GM23248 (cell line): Measurements from ENCODE around the gene NCOA6. TPM values are rescaled to one million over a fixed set of nuclear protein-coding genes. Genes with fewer than 3 reads are reported as not detected.
"Not testable (repeated sequence)": the region's sequence is repeated elsewhere in the genome, so short reads cannot be mapped to it uniquely, and the experiment has no call there.

Source experiments
- DNase-seq: peaks from one replicate; pipeline ENCODE4 v3.0.0-alpha.2; 2015
- H2AFZ ChIP-seq: fragments of 200-600 bp; sonication (generic); 2 replicates; pipeline ENCODE4 v1.6.1; 2016; ENCODE audit warnings: antibody characterized with exemption
- H3F3A ChIP-seq: fragments of 200-600 bp; sonication (generic); 2 replicates; pipeline ENCODE4 v1.6.1; 2016; ENCODE audit warnings: mild to moderate bottlenecking, antibody characterized with exemption, mixed run types; ENCODE audit not compliant: insufficient read depth
- H3K27ac ChIP-seq: fragments of 200-600 bp; sonication (generic); 2 replicates; pipeline ENCODE4 v1.5.1; 2016; ENCODE audit warnings: mild to moderate bottlenecking
- H3K27me3 ChIP-seq: fragments of 200-600 bp; sonication (generic); replicated peaks from 2 replicates; pipeline ENCODE4 v1.6.1; 2016; ENCODE audit warnings: mild to moderate bottlenecking; ENCODE audit not compliant: insufficient read depth
- H3K36me3 ChIP-seq: fragments of 200-600 bp; sonication (generic); 2 replicates; pipeline ENCODE4 v1.6.1; 2016; ENCODE audit warnings: low read depth, mild to moderate bottlenecking
- H3K4me1 ChIP-seq: fragments of 200-600 bp; sonication (generic); 2 replicates; pipeline ENCODE4 v1.6.1; 2016; ENCODE audit warnings: mild to moderate bottlenecking; ENCODE audit not compliant: insufficient read depth
- H3K4me2 ChIP-seq: fragments of 200-600 bp; sonication (generic); one replicate; pipeline ENCODE4 v1.6.1; 2016; ENCODE audit warnings: mild to moderate bottlenecking; ENCODE audit not compliant: unreplicated experiment
- H3K4me3 ChIP-seq: fragments of 200-600 bp; sonication (generic); 2 replicates; pipeline ENCODE4 v1.5.1; 2016; ENCODE audit warnings: mild to moderate bottlenecking
- H3K79me2 ChIP-seq: fragments of 200-600 bp; sonication (generic); 2 replicates; pipeline ENCODE4 v1.6.1; 2016; ENCODE audit warnings: mild to moderate bottlenecking; ENCODE audit not compliant: insufficient read depth
- H3K9ac ChIP-seq: fragments of 200-600 bp; sonication (generic); 2 replicates; pipeline ENCODE4 v1.6.1; 2016; ENCODE audit warnings: mild to moderate bottlenecking
- H3K9me2 ChIP-seq: fragments of 200-600 bp; sonication (generic); 2 replicates; pipeline ENCODE4 v1.6.1; 2016; ENCODE audit warnings: mixed run types, mild to moderate bottlenecking, moderate library complexity; ENCODE audit not compliant: insufficient read depth
- H3K9me3 ChIP-seq: fragments of 200-600 bp; sonication (generic); one replicate; pipeline ENCODE4 v1.6.1; 2017; ENCODE audit warnings: low read depth
- H4K20me1 ChIP-seq: fragments of 200-600 bp; sonication (generic); 2 replicates; pipeline ENCODE4 v1.6.0; 2016; ENCODE audit not compliant: insufficient read depth
- EZH2 ChIP-seq: fragments of 200-600 bp; sonication (generic); IDR thresholded peaks from 2 replicates; pipeline ENCODE4 v1.6.1; 2018; ENCODE audit warnings: antibody characterized with exemption, mild to moderate bottlenecking; ENCODE audit not compliant: insufficient read depth, poor library complexity, severe bottlenecking
- EZH2phosphoT487 ChIP-seq: fragments of 200-600 bp; sonication (generic); IDR thresholded peaks from 2 replicates; pipeline ENCODE4 v1.6.1; 2018; ENCODE audit warnings: antibody characterized with exemption, moderate library complexity, mild to moderate bottlenecking, low read depth; ENCODE audit not compliant: insufficient read depth
- WGBS, 2 experiments: methylation state at CpG; one replicate each; pipeline ENCODE4 v1.1.6; 2015 to 2017; ENCODE audit warnings: low lambda C conversion rate in 2 of 2, low coverage in 1 of 2; ENCODE audit errors: missing lambda C conversion rate in 2 of 2; 5-methylcytosine and 5-hydroxymethylcytosine counted together
- in situ Hi-C: fragments of 300-500 bp; cut with MboI; formaldehyde crosslinking; loops from 2 replicates; pipeline ENCODE4 v1.15.0; 2020
- polyA plus RNA-seq: library from polyadenylated mRNA; unstranded; fragments of >200 nt; fragmentation: Nextera tagmentation; extraction: Ambion mirVana; gene quantifications from 2 replicates; pipeline ENCODE4 v1.2.1, GENCODE V29; 2016
- total RNA-seq: library from RNA; depleted of rRNA; stranded (reverse); fragments of >200 nt; shearing (Covaris generic); gene quantifications from 2 replicates; pipeline ENCODE4 v1.2.3, GENCODE V29; 2014

NCOA6 gene
- total and polyA plus RNA-seq, 2 experiments from 2014 or later: 6.6 to 12.6 TPM

DNA sequence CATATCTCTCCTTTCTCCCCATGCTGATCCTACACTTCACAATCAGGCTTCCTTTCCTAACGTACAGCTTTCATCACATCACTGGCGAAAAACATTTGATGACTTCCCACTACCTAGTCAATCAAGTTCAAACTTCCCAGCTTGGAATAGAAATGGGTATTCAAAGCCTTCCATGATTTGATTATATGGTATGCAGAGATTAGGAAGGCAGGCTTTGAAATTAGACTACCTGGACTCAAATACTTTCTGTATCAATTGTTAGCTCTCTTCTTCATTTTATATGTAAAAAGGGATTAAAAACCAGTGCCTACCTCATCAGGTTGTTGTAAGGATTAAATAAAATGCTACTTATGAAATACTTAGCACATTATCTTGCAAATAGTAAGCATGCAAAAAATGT lies 7.7 kb downstream of the NCOA6 start:
- Histone ChIP-seq H3K27me3 (no peaks in the 10 kb centered on the region), H3K4me1 (peaks cover 10% of the 10 kb centered on the region), H3K79me2 (peaks cover 100% of the 10 kb centered on the region), H3K36me3 (no peaks in the 10 kb centered on the region), H3K9me2 (no peaks in the 10 kb centered on the region), H2AFZ (no peak overlapping the region), H4K20me1 (peaks cover 20% of the 10 kb centered on the region; the same call in 1 of the 2 replicates), H3F3A (peaks cover 11% of the 10 kb centered on the region; the same call in 1 of the 2 replicates), H3K9ac (no peak overlapping the region), H3K4me2 (no peak overlapping the region), H3K9me3 (no peaks in the 10 kb centered on the region), H3K27ac (no peak overlapping the region), H3K4me3 (no peak overlapping the region)
- no peak for DNase-seq
- in situ Hi-C loops: no loop called here
- TF ChIP-seq EZH2phosphoT487 (no peak), EZH2 (no peak)
- WGBS, 2 experiments: 71 to 74% methylated on average over 2 of the region's 2 CpGs

GRCh38 chr20:34817072-34817471 lies 8.4 kb downstream of the NCOA6 start:
- DNase-seq: no peak
- Histone ChIP-seq H3K9me2 (no peaks in the 10 kb centered on the region), H4K20me1 (peaks cover 13% of the 10 kb centered on the region), H3K27me3 (no peaks in the 10 kb centered on the region), H3K4me2 (no peak overlapping the region), H3K4me3 (no peak overlapping the region), H3K36me3 (no peaks in the 10 kb centered on the region), H2AFZ (no peak overlapping the region), H3K9me3 (no peaks in the 10 kb centered on the region), H3K27ac (no peak overlapping the region), H3K9ac (no peak overlapping the region), H3F3A (peaks cover 11% of the 10 kb centered on the region; the same call in 1 of the 2 replicates), H3K4me1 (peaks cover 10% of the 10 kb centered on the region), H3K79me2 (peaks cover 100% of the 10 kb centered on the region)
- TF ChIP-seq EZH2phosphoT487 (no peak), EZH2 (no peak)
- in situ Hi-C loops: no loop called here
- 91 to 93% methylated on average over 2 of the region's 2 CpGs for WGBS, 2 experiments

DNA sequence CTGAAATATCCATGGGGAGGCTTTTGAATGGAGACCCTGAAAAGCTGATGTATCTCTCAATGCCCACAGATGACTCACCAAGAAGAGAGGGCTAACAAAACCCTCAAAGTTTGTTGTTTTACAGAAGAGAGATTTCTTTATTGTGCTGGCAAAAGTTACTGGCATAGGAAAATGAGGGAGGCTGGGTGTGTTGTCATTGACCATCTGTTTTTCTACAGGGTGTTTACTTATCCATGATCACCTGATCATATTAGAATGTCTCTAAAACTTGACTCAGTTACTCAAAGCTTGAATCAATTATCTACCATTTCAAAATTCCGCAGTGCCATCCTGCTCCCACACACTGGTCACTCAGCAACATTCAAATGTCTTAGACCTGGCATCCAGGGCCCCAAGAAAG lies 9.8 kb downstream of the NCOA6 start:
- in situ Hi-C loops: no loop called here
- TF ChIP-seq EZH2: no peak
- no peak overlapping the region for H2AFZ ChIP-seq
- peaks cover 11% of the 10 kb centered on the region; the same call in 1 of the 2 replicates for H3F3A ChIP-seq
- peaks cover 16% of the 10 kb centered on the region for H4K20me1 ChIP-seq
- H3K27me3 ChIP-seq: no peaks in the 10 kb centered on the region
- peak; percentile 38 for DNase-seq
- WGBS, 2 experiments: 16 to 25% methylated on average over 1 of the region's 1 CpG
- H3K9me3 ChIP-seq: no peaks in the 10 kb centered on the region
- no peak overlapping the region for H3K4me2 ChIP-seq
- H3K9ac ChIP-seq: no peak overlapping the region
- H3K4me3 ChIP-seq: no peak overlapping the region
- peaks cover 10% of the 10 kb centered on the region for H3K4me1 ChIP-seq
- H3K79me2 ChIP-seq: peaks cover 100% of the 10 kb centered on the region
- peak overlapping the region; percentile 11; the same call in 1 of the 2 replicates for H3K27ac ChIP-seq
- no peaks in the 10 kb centered on the region for H3K9me2 ChIP-seq
- H3K36me3 ChIP-seq: no peaks in the 10 kb centered on the region

DNA sequence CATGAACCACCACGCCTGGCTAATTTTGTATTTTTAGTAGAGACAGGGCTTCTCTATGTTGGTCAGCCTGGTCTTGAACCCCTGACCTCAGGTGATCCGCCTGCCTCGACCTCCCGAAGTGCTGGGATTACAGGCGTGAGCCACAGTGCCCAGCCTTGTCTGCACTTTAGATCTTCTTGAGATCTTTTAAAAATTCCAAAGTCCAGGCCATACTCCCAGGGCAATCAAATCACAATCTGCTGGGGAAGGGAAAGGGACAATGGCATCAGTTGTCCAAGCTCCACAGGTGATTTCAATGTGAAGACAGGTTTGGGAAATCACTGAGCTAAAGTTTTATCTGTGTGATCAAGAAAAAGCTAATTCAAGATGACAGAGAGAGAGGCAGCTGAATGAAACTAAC lies 16.9 kb downstream of the NCOA6 start:
- Histone ChIP-seq H3K79me2 (peaks cover 99% of the 10 kb centered on the region), H3K36me3 (no peaks in the 10 kb centered on the region), H3K27me3 (no peaks in the 10 kb centered on the region), H3K9me2 (no peaks in the 10 kb centered on the region), H3K4me3 (no peak overlapping the region), H3K9ac (no peak overlapping the region), H3K9me3 (no peaks in the 10 kb centered on the region), H3K4me2 (no peak overlapping the region), H2AFZ (no peak overlapping the region), H3K27ac (no peak overlapping the region), H4K20me1 (peaks cover 12% of the 10 kb centered on the region; the same call in 1 of the 2 replicates), H3F3A (no peaks in the 10 kb centered on the region), H3K4me1 (no peaks in the 10 kb centered on the region)
- DNase-seq: no peak
- TF ChIP-seq EZH2: no peak
- TF ChIP-seq EZH2phosphoT487: no peak
- 91 to 96% methylated on average over 5 of the region's 5 CpGs for WGBS, 2 experiments
- in situ Hi-C loops: no loop called here

GRCh38 chr20:34807944-34808465 lies 17.4 kb downstream of the NCOA6 start:
- Histone ChIP-seq H4K20me1 (peaks cover 12% of the 10 kb centered on the region; the same call in 1 of the 2 replicates), H3K79me2 (peaks cover 99% of the 10 kb centered on the region)
- H3K9ac ChIP-seq, in situ Hi-C loops, H3K9me3 ChIP-seq, H3K27me3 ChIP-seq, H3K4me2 ChIP-seq, H3F3A ChIP-seq, H3K4me3 ChIP-seq, DNase-seq, H3K36me3 ChIP-seq, H3K27ac ChIP-seq, H2AFZ ChIP-seq, H3K9me2 ChIP-seq, H3K4me1 ChIP-seq: not testable (repeated sequence)
- 86 to 96% methylated on average over 8 of the region's 8 CpGs for WGBS, 2 experiments
